OCI-LY3 (cell line): ENCODE results near the gene NR3C1.

Source experiments
- H2AFZ ChIP-seq: fragments of 200-600, 300-600 bp; shearing (Covaris generic); 2 replicates; pipeline ENCODE4 v1.6.0; 2014; ENCODE audit warnings: antibody characterized with exemption, low read depth, low read length
- H3K27ac ChIP-seq: fragments of 200-600, 300-600 bp; sonication (generic); 2 replicates; pipeline ENCODE4 v1.5.1; 2014; ENCODE audit warnings: mild to moderate bottlenecking, low read length, moderate library complexity, mixed read lengths
- H3K27me3 ChIP-seq: fragments of 200-600, 300-600 bp; sonication (generic); 2 replicates; pipeline ENCODE4 v1.6.1; 2014; ENCODE audit warnings: low read depth, low read length, mixed read lengths
- H3K36me3 ChIP-seq: fragments of 200-600, 300-600 bp; sonication (generic); replicated peaks from 2 replicates; pipeline ENCODE3; 2014; ENCODE audit warnings: low read depth, low read length, mixed read lengths
- H3K4me1 ChIP-seq: fragments of 300-600, 200-600 bp; sonication (generic); 2 replicates; pipeline ENCODE4 v1.6.1; 2014; ENCODE audit warnings: low read length, mixed read lengths
- H3K4me2 ChIP-seq: fragments of 200-600, 300-600 bp; sonication (generic); 2 replicates; pipeline ENCODE4 v1.6.1; 2014; ENCODE audit warnings: low read length, mixed read lengths
- H3K4me3 ChIP-seq: fragments of 300-600, 200-600 bp; sonication (generic); 2 replicates; pipeline ENCODE4 v1.5.1; 2014; ENCODE audit warnings: antibody characterized with exemption, mild to moderate bottlenecking, low read length, moderate library complexity
- H3K79me2 ChIP-seq: fragments of 300-600, 200-600 bp; shearing (Covaris generic); 2 replicates; pipeline ENCODE4 v1.6.1; 2014; ENCODE audit warnings: mild to moderate bottlenecking, low read length, mixed read lengths
- H3K9ac ChIP-seq: fragments of 300-600, 200-600 bp; shearing (Covaris generic); 2 replicates; pipeline ENCODE4 v1.6.0; 2014; ENCODE audit warnings: mild to moderate bottlenecking, low read length, moderate library complexity
- H3K9me3 ChIP-seq: fragments of 200-600, 300-600 bp; shearing (Covaris generic); 2 replicates; pipeline ENCODE4 v1.6.1; 2014; ENCODE audit warnings: low read length, mixed read lengths; ENCODE audit not compliant: insufficient read depth
- H4K20me1 ChIP-seq: fragments of 200-600, 300-600 bp; sonication (generic); 2 replicates; pipeline ENCODE4 v1.6.1; 2016; ENCODE audit warnings: low read length, mixed read lengths; ENCODE audit not compliant: insufficient read depth
- CTCF ChIP-seq: fragments of 200-600, 300-600 bp; sonication (generic); IDR thresholded peaks from 2 replicates; pipeline ENCODE4 v1.5.1; 2014; ENCODE audit warnings: antibody characterized with exemption, low read length, low read depth
- EZH2phosphoT487 ChIP-seq: fragments of 200-600 bp; shearing (Covaris generic); IDR thresholded peaks from 2 replicates; pipeline ENCODE4 v1.6.1; 2018; ENCODE audit warnings: antibody characterized with exemption, mixed run types, low read depth

The NR3C1 gene

GRCh38 chr5:143446535-143447226 lies 43.2 kb upstream of the NR3C1 start:
- no peak for TF ChIP-seq CTCF
- TF ChIP-seq EZH2phosphoT487, result no peak
- no peaks in the 10 kb centered on the region for H3K79me2 ChIP-seq

GRCh38 chr5:143445776-143446175 lies 42.3 kb upstream of the NR3C1 start:
- H3K4me1 ChIP-seq, result peaks cover 24% of the 10 kb centered on the region
- no peak overlapping the region for H3K27ac ChIP-seq
- H3K4me2 ChIP-seq, result no peak overlapping the region
- H3K36me3 ChIP-seq, result no peaks in the 10 kb centered on the region
- TF ChIP-seq EZH2phosphoT487 (no peak), CTCF (no peak)
- H2AFZ ChIP-seq, result no peak overlapping the region
- H3K9ac ChIP-seq, result no peak overlapping the region
- no peaks in the 10 kb centered on the region for H3K9me3 ChIP-seq
- H3K4me3 ChIP-seq, result no peak overlapping the region
- no peaks in the 10 kb centered on the region for H4K20me1 ChIP-seq
- no peaks in the 10 kb centered on the region for H3K27me3 ChIP-seq
- no peaks in the 10 kb centered on the region for H3K79me2 ChIP-seq

More at GRCh38 chr5:143446535-143447226, 43.2 kb upstream of the NR3C1 start:
- Histone ChIP-seq H3K36me3 (no peaks in the 10 kb centered on the region), H4K20me1 (no peaks in the 10 kb centered on the region), H3K9me3 (no peaks in the 10 kb centered on the region), H3K4me1 (peaks cover 24% of the 10 kb centered on the region), H2AFZ (no peak overlapping the region), H3K27me3 (no peaks in the 10 kb centered on the region), H3K4me3 (no peak overlapping the region), H3K27ac (no peak overlapping the region), H3K9ac (no peak overlapping the region), H3K4me2 (no peak overlapping the region)

DNA sequence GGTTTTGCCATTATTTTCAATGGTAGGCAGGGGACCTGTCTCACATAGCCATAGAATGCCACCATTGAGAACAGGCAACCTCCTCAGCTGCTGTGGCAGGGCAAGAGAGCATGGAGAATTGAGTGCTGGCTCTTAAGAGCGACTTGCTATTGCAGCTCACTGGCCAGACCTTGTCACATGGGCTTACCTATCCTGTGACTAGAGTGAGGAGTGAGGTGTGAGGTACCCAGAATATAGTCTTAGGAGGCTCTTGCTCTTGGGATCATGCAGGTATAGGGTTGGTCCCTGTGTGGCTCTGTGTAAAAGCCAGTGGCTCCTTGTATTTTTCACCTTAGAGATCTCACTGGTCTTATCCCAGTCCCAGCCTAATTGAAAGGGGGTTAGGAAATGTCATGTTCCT lies 39.8 kb upstream of the NR3C1 start:
- peaks cover 27% of the 10 kb centered on the region for H3K4me1 ChIP-seq
- no peak overlapping the region for H2AFZ ChIP-seq
- H3K79me2 ChIP-seq, result no peaks in the 10 kb centered on the region
- no peaks in the 10 kb centered on the region for H3K9me3 ChIP-seq
- H3K4me3 ChIP-seq, result no peak overlapping the region
- no peak for TF ChIP-seq CTCF
- no peak for TF ChIP-seq EZH2phosphoT487
- no peaks in the 10 kb centered on the region for H3K27me3 ChIP-seq
- H3K27ac ChIP-seq, result no peak overlapping the region
- no peak overlapping the region for H3K9ac ChIP-seq
- H3K4me2 ChIP-seq, result no peak overlapping the region
- no peaks in the 10 kb centered on the region for H3K36me3 ChIP-seq
- no peaks in the 10 kb centered on the region for H4K20me1 ChIP-seq

GRCh38 chr5:143442385-143442784 lies 38.9 kb upstream of the NR3C1 start:
- H2AFZ ChIP-seq, result no peak overlapping the region
- TF ChIP-seq CTCF, result no peak
- no peak overlapping the region for H3K4me2 ChIP-seq
- no peaks in the 10 kb centered on the region for H3K79me2 ChIP-seq
- no peaks in the 10 kb centered on the region for H3K9me3 ChIP-seq
- H3K9ac ChIP-seq, result no peak overlapping the region
- H4K20me1 ChIP-seq, result no peaks in the 10 kb centered on the region
- no peaks in the 10 kb centered on the region for H3K36me3 ChIP-seq
- H3K4me3 ChIP-seq, result no peak overlapping the region
- H3K27me3 ChIP-seq, result no peaks in the 10 kb centered on the region
- peaks cover 26% of the 10 kb centered on the region for H3K4me1 ChIP-seq
- H3K27ac ChIP-seq, result no peak overlapping the region
